Measurements from ENCODE around the gene EPAS1. TPM values are rescaled to one million over a fixed set of nuclear protein-coding genes. Genes with fewer than 3 reads are reported as not detected.

Gene EPAS1
- total and polyA plus RNA-seq, 4 donors: 26.2 to 193 (median 61.1) TPM

DNA sequence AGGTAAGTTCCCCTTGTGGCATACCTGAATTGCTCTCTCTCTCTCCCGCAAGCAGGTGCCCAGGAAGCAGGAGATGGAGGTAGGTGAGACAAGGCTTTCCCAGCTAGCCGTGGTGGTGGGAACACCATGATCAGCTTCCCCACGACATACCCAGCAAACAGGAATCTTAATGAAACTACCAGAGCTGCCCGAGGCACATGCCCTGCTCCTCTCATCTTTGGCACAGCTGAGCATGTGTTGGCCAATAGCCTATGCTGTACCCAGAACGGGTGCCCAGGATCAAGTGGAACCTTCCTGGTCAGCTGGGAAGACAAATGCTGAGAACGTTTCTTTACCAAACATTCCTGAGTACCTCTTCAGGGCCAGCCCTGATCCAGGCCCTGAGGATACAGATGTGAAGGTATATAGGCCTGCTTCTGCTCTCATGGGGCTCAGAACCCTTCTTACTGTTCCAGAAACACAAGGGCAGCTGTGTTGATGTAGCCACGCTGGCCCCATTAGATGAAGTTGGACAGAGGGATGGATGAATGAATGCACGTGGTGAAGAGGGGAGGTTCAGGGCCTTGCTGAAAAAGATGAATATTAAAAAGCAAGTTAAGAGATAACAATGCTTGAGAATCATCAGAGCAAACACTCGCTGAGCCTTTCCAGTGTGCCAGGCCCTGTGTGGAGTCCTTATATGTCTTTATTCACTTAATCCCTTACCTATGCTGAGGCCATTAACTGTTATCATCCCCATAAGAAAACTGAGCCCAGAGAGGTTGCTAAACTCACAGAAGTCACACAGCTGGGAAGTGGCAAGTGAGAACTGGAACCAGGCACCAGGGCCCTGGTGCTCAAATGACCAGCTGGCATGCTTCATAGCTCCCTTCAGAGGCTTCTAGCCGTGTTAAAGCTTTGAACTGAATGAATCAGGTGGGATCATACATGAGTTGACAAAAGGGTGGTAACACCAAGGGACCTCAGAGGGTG is 113.4 kb downstream of the EPAS1 start:
- 66% methylated on average over 10 of the region's 10 CpGs for WGBS
- DNase-seq (ENCODE audit: low spot score): no peak

DNA sequence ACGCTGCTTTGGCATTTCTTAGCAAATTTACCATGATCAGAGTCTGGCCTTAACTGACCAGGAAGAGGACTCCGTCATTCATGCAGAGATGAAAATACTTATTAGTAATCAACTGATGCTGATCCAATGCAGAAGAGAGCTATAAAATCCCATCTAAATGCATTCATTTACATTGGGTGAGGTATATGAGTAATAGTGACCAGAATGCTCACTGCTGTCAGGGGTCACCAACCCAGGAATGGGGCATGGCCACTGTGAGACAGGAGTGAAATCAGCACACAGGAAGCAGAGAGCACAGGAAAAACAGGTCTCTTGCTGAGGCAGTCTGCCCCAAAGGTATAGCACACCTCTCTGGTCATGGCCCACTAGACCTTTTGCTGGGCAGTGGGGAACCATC is 114.0 kb downstream of the EPAS1 start:
- no peaks in the 10 kb centered on the region for H3K36me3 ChIP-seq (ENCODE audit: control insufficient read depth in 4 of 4, insufficient read depth in 3 of 4, low read depth in 1 of 4, low read length in 3 of 4)
- DNase-seq (ENCODE audit: low spot score): no peak
- TF ChIP-seq SP1 (IDR thresholded peaks at IDR 0.05) (no peak), EGR1 (IDR thresholded peaks at IDR 0.05; ENCODE audit: low read depth in 2 of 2) (no peak), NR2F2 (IDR thresholded peaks at IDR 0.05) (no peak), TAF1 (conservative IDR thresholded peaks at IDR 0.05) (no peak)
- TF ChIP-seq, protein P1, sequence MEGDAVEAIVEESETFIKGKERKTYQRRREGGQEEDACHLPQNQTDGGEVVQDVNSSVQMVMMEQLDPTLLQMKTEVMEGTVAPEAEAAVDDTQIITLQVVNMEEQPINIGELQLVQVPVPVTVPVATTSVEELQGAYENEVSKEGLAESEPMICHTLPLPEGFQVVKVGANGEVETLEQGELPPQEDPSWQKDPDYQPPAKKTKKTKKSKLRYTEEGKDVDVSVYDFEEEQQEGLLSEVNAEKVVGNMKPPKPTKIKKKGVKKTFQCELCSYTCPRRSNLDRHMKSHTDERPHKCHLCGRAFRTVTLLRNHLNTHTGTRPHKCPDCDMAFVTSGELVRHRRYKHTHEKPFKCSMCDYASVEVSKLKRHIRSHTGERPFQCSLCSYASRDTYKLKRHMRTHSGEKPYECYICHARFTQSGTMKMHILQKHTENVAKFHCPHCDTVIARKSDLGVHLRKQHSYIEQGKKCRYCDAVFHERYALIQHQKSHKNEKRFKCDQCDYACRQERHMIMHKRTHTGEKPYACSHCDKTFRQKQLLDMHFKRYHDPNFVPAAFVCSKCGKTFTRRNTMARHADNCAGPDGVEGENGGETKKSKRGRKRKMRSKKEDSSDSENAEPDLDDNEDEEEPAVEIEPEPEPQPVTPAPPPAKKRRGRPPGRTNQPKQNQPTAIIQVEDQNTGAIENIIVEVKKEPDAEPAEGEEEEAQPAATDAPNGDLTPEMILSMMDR (IDR thresholded peaks at IDR 0.05; ENCODE audit: low read depth, low read length, missing input control): no peak
- TF ChIP-seq, protein P2, sequence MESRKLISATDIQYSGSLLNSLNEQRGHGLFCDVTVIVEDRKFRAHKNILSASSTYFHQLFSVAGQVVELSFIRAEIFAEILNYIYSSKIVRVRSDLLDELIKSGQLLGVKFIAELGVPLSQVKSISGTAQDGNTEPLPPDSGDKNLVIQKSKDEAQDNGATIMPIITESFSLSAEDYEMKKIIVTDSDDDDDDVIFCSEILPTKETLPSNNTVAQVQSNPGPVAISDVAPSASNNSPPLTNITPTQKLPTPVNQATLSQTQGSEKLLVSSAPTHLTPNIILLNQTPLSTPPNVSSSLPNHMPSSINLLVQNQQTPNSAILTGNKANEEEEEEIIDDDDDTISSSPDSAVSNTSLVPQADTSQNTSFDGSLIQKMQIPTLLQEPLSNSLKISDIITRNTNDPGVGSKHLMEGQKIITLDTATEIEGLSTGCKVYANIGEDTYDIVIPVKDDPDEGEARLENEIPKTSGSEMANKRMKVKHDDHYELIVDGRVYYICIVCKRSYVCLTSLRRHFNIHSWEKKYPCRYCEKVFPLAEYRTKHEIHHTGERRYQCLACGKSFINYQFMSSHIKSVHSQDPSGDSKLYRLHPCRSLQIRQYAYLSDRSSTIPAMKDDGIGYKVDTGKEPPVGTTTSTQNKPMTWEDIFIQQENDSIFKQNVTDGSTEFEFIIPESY (IDR thresholded peaks at IDR 0.05): no peak
- H3K9me3 ChIP-seq (ENCODE audit: control insufficient read depth in 4 of 4, low read length in 3 of 4): no peaks in the 10 kb centered on the region
- H3K4me3 ChIP-seq (ENCODE audit: low read depth in 1 of 3, low read length in 3 of 3): no peak overlapping the region
- H3K27ac ChIP-seq (ENCODE audit: low read depth in 1 of 2, low read length in 2 of 2): no peak overlapping the region
- no peak overlapping the region for H3K9ac ChIP-seq (ENCODE audit: low read depth in 1 of 2, low read length in 2 of 2)
- H3K27me3 ChIP-seq (ENCODE audit: control insufficient read depth in 4 of 4, insufficient read depth in 4 of 4, low read length in 3 of 4): no peaks in the 10 kb centered on the region
- peaks cover 3 to 21% (median 13%) of the 10 kb centered on the region in 4 donors for H3K4me1 ChIP-seq (ENCODE audit: control insufficient read depth in 4 of 4, insufficient read depth in 4 of 4, low read length in 3 of 4)
- WGBS: 95% methylated on average over 2 of the region's 2 CpGs

More for the DNA sequence above, 113.4 kb downstream of the EPAS1 start:
- no peak overlapping the region for H3K9ac ChIP-seq (ENCODE audit: low read depth in 1 of 2, low read length in 2 of 2)
- no peak overlapping the region for H3K27ac ChIP-seq (ENCODE audit: low read depth in 1 of 2, low read length in 2 of 2)
- no peak overlapping the region for H3K4me3 ChIP-seq (ENCODE audit: low read depth in 1 of 3, low read length in 3 of 3)
- peaks cover 3 to 21% (median 13%) of the 10 kb centered on the region in 4 donors for H3K4me1 ChIP-seq (ENCODE audit: control insufficient read depth in 4 of 4, insufficient read depth in 4 of 4, low read length in 3 of 4)
- H3K27me3 ChIP-seq (ENCODE audit: control insufficient read depth in 4 of 4, insufficient read depth in 4 of 4, low read length in 3 of 4): no peaks in the 10 kb centered on the region
- TF ChIP-seq, protein P3, sequence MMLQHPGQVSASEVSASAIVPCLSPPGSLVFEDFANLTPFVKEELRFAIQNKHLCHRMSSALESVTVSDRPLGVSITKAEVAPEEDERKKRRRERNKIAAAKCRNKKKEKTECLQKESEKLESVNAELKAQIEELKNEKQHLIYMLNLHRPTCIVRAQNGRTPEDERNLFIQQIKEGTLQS (IDR thresholded peaks at IDR 0.05): no peak
- TF ChIP-seq RXRA (IDR thresholded peaks at IDR 0.05) (no peak), GABPA (IDR thresholded peaks at IDR 0.05 in 1 of 2, conservative IDR thresholded peaks at IDR 0.05 in 1 of 2) (no peak), FOXA2 (IDR thresholded peaks at IDR 0.05) (no peak), HNF4G (IDR thresholded peaks at IDR 0.05) (no peak), TAF1 (conservative IDR thresholded peaks at IDR 0.05) (no peak), JUND (IDR thresholded peaks at IDR 0.05) (no peak)
- TF ChIP-seq, protein P4, sequence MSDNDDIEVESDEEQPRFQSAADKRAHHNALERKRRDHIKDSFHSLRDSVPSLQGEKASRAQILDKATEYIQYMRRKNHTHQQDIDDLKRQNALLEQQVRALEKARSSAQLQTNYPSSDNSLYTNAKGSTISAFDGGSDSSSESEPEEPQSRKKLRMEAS (IDR thresholded peaks at IDR 0.05): no peak
- no peaks in the 10 kb centered on the region for H3K9me3 ChIP-seq (ENCODE audit: control insufficient read depth in 4 of 4, low read length in 3 of 4)
- no peaks in the 10 kb centered on the region for H3K36me3 ChIP-seq (ENCODE audit: control insufficient read depth in 4 of 4, insufficient read depth in 3 of 4, low read depth in 1 of 4, low read length in 3 of 4)

Measured in liver (tissue), 9 donors.